Motor neuron (in vitro differentiated cells): ENCODE measurements around the gene VCPKMT. TPM values are rescaled to one million over a fixed set of nuclear protein-coding genes. Genes with fewer than 3 reads are reported as not detected.
A peak's percentile ranks its signal among the peaks of the same experiment; 100 is the strongest.

ENCODE experiments used
- ATAC-seq, 8 experiments: fragments of 200-7000 bp; cut with Tn5 transposase; replicated peaks in 6 of 8; 2 replicates each; pipeline ENCODE4 v1.8.0; 2021; ENCODE audit warnings: mild to moderate bottlenecking in 8 of 8, moderate library complexity in 8 of 8
- H3K27ac ChIP-seq, 2 donors: fragments of 250-450 bp; sonication (Bioruptor Pico); 2 replicates each; pipeline ENCODE4 v1.9.0; 2021; ENCODE audit warnings: antibody characterized with exemption in 2 of 2, mild to moderate bottlenecking in 2 of 2, moderate library complexity in 1 of 2
- H3K4me1 ChIP-seq, 2 donors: fragments of 250-450 bp; sonication (Bioruptor Pico); replicated peaks in 1 of 2; 2 replicates each; pipeline ENCODE4 v1.6.1; 2021; ENCODE audit warnings: antibody characterized with exemption in 2 of 2, mild to moderate bottlenecking in 2 of 2, moderate library complexity in 1 of 2
- H3K4me3 ChIP-seq, 5 donors: fragments of 250-450 bp; sonication (Bioruptor Pico); 2 replicates each; pipeline ENCODE4 v1.9.0; 2021; ENCODE audit warnings: antibody characterized with exemption in 5 of 5, mild to moderate bottlenecking in 5 of 5, moderate library complexity in 4 of 5
- WGBS, 10 experiments: fragments of 450-650 bp; shearing (Covaris generic); methylation state at CpG; one replicate each; pipeline ENCODE4 v1.0.0; 2022; 5-methylcytosine and 5-hydroxymethylcytosine counted together
- in situ Hi-C, 9 experiments: fragments of 400-800 bp; cut with MboI; loops; one replicate each; pipeline ENCODE4 v1.15.0; 2021; ENCODE audit warnings: low sequenced_read_pairs in 9 of 9, low pct_unique_long_range_greater_than_20kb in 2 of 9; ENCODE audit not compliant: unreplicated experiment in 9 of 9
- total RNA-seq, 8 experiments: library from RNA; unstranded; fragments of 300-600 nt; gene quantifications; 2 replicates each; pipeline versions ENCODE4 v1.2.3 to v1.2.4, GENCODE V29; 2022

VCPKMT gene
- 10 to 100 TPM in 6 of 8 experiments, 1 to 10 TPM in 2; 9.2 to 12.3 (median 10.7) TPM for total RNA-seq

- in situ Hi-C loops, result loop anchor here in 5 of 9 experiments (25.0 kb wide), 2 partner anchors 254 to 479 kb away; partner anchors contain the start of genes NEMF (in 5 of the 5) and DNAAF2 (in 1 of the 5)
- WGBS, 10 experiments, result 0 to 3% (median 0%) methylated on average over 1 to 13 of the region's 63 CpGs; no CpG with 5 or more reads in 3 of the 10 experiments
- H3K4me3 ChIP-seq, result peak within 1 kb of the TSS; percentile 73 to 94 (median 85)
- H3K4me1 ChIP-seq, result peaks cover 10 to 14% of the 10 kb centered on the region in 2 donors
- ATAC-seq, result peak; percentile 95 to 99 (median 99)
- H3K27ac ChIP-seq, result peak within 1 kb of the TSS; percentile 84 to 94
Measured at GRCh38 chr14:50116181-50116956, at the start of gene VCPKMT. Gene VCPKMT, minus strand, starts transcription at chr14:50116572. Its CDS starts 20 bp downstream, at chr14:50116552.

- no peak for ATAC-seq
- H3K4me3 ChIP-seq, result no peak overlapping the region
- 77 to 100% (median 96%) methylated on average over 1 to 4 of the region's 4 CpGs; no CpG with 5 or more reads in 1 of the 10 experiments for WGBS, 10 experiments
- in situ Hi-C loops, result no loop called here
- H3K4me1 ChIP-seq, result no peaks in the 10 kb centered on the region
- no peak overlapping the region for H3K27ac ChIP-seq
Measured at GRCh38 chr14:50156111-50156510, 39.7 kb upstream of the VCPKMT start.

GRCh38 chr14:50148799-50149198, 32.4 kb upstream of the VCPKMT start:
- WGBS, 10 experiments, result 50 to 100% (median 96%) methylated on average over 1 to 4 of the region's 4 CpGs; no CpG with 5 or more reads in 2 of the 10 experiments
- no peak for ATAC-seq
- Histone ChIP-seq H3K4me1 (no peaks in the 10 kb centered on the region), H3K4me3 (no peak overlapping the region), H3K27ac (no peak overlapping the region)
- in situ Hi-C loops, result no loop called here

GRCh38 chr14:50139192-50139591, 22.8 kb upstream of the VCPKMT start:
- H3K4me3 ChIP-seq, result no peak overlapping the region
- in situ Hi-C loops, result no loop called here

GRCh38 chr14:50127802-50128201, 11.4 kb upstream of the VCPKMT start:
- no peak for ATAC-seq
- in situ Hi-C loops, result no loop called here
- no peaks in the 10 kb centered on the region for H3K4me1 ChIP-seq
- H3K4me3 ChIP-seq, result no peak overlapping the region
- WGBS, 10 experiments, result 80 to 100% (median 97%) methylated on average over 1 to 2 of the region's 2 CpGs
- H3K27ac ChIP-seq, result no peak overlapping the region

More at GRCh38 chr14:50139192-50139591, 22.8 kb upstream of the VCPKMT start:
- no peak overlapping the region for H3K27ac ChIP-seq
- peak in 3 of 8 experiments; percentile 36 to 68 (median 52) for ATAC-seq
- no peaks in the 10 kb centered on the region for H3K4me1 ChIP-seq
- 53 to 92% (median 86%) methylated on average over 1 to 3 of the region's 3 CpGs; no CpG with 5 or more reads in 1 of the 10 experiments for WGBS, 10 experiments

GRCh38 chr14:50123062-50123461, 6.7 kb upstream of the VCPKMT start:
- peak in 5 of 8 experiments; percentile 11 to 73 (median 49) for ATAC-seq

GRCh38 chr14:50122291-50122690, 5.9 kb upstream of the VCPKMT start:
- peak in 2 of 8 experiments; percentile 34 to 44 for ATAC-seq
- H3K4me1 ChIP-seq, result peaks cover 0 to under 1% of the 10 kb centered on the region in 2 donors
- H3K4me3 ChIP-seq, result no peak overlapping the region
- WGBS, 10 experiments, result 76 to 100% (median 100%) methylated on average over 1 to 6 of the region's 6 CpGs
- in situ Hi-C loops, result loop anchor here in 5 of 9 experiments (25.0 kb wide), 2 partner anchors 260 to 485 kb away; partner anchors contain the start of genes NEMF (in 5 of the 5) and DNAAF2 (in 1 of the 5)
- no peak overlapping the region for H3K27ac ChIP-seq

More at GRCh38 chr14:50123062-50123461, 6.7 kb upstream of the VCPKMT start:
- in situ Hi-C loops, result loop anchor here in 5 of 9 experiments (25.0 kb wide), 2 partner anchors 261 to 486 kb away; partner anchors contain the start of genes NEMF (in 5 of the 5) and DNAAF2 (in 1 of the 5)
- Histone ChIP-seq H3K4me1 (no peaks in the 10 kb centered on the region), H3K27ac (no peak overlapping the region), H3K4me3 (no peak overlapping the region)
- 93 to 100% methylated on average over 1 to 2 of the region's 3 CpGs; no CpG with 5 or more reads in 8 of the 10 experiments for WGBS, 10 experiments

- H3K27ac ChIP-seq, result no peak overlapping the region
- no peak for ATAC-seq
- WGBS, 10 experiments, result 50 to 100% (median 96%) methylated on average over 1 to 5 of the region's 5 CpGs; no CpG with 5 or more reads in 5 of the 10 experiments
- peaks cover 3 to 6% of the 10 kb centered on the region in 2 donors for H3K4me1 ChIP-seq
- in situ Hi-C loops, result loop anchor here in 5 of 9 experiments (25.0 kb wide), 2 partner anchors 259 to 484 kb away; partner anchors contain the start of genes NEMF (in 5 of the 5) and DNAAF2 (in 1 of the 5)
- H3K4me3 ChIP-seq, result no peak overlapping the region
Measured at GRCh38 chr14:50121486-50121885, 5.1 kb upstream of the VCPKMT start.

- H3K4me1 ChIP-seq, result peaks cover 10 to 14% of the 10 kb centered on the region in 2 donors
- WGBS, 10 experiments, result 71 to 100% (median 97%) methylated on average over 1 to 2 of the region's 2 CpGs
- in situ Hi-C loops, result loop anchor here in 5 of 9 experiments (25.0 kb wide), 2 partner anchors 255 to 480 kb away; partner anchors contain the start of genes NEMF (in 5 of the 5) and DNAAF2 (in 1 of the 5)
- no peak overlapping the region for H3K4me3 ChIP-seq
- no peak for ATAC-seq
- H3K27ac ChIP-seq, result no peak overlapping the region
Measured at GRCh38 chr14:50117456-50117855, 1.1 kb upstream of the VCPKMT start.

- WGBS, 10 experiments, result 33 to 100% (median 55%) methylated on average over 1 to 2 of the region's 2 CpGs; no CpG with 5 or more reads in 1 of the 10 experiments
- Histone ChIP-seq H3K27ac (peak overlapping the region; percentile 84 to 94), H3K4me3 (peak overlapping the region; percentile 73 to 94 (median 85)), H3K4me1 (peaks cover 10 to 14% of the 10 kb centered on the region in 2 donors)
- in situ Hi-C loops, result loop anchor here in 5 of 9 experiments (25.0 kb wide), 2 partner anchors 255 to 480 kb away; partner anchors contain the start of genes NEMF (in 5 of the 5) and DNAAF2 (in 1 of the 5)
- ATAC-seq, result no peak
Measured at GRCh38 chr14:50116966-50117365, 594 bp upstream of the VCPKMT start.

- Histone ChIP-seq H3K4me1 (peaks cover 10 to 14% of the 10 kb centered on the region in 2 donors), H3K4me3 (no peak overlapping the region), H3K27ac (no peak overlapping the region)
- in situ Hi-C loops, result loop anchor here in 5 of 9 experiments (25.0 kb wide), 2 partner anchors 251 to 476 kb away; partner anchors contain the start of genes NEMF (in 5 of the 5) and DNAAF2 (in 1 of the 5)
- ATAC-seq, result no peak
- whole genome bisulfite sequencing, 10 experiments, result 33 to 100% (median 95%) methylated on average over 1 to 2 of the region's 4 CpGs; no CpG with 5 or more reads in 4 of the 10 experiments
Measured at GRCh38 chr14:50113381-50114035, 2.9 kb downstream of the VCPKMT start.
